Measurements from ENCODE around the gene SDK1.

Gene SDK1

DNA sequence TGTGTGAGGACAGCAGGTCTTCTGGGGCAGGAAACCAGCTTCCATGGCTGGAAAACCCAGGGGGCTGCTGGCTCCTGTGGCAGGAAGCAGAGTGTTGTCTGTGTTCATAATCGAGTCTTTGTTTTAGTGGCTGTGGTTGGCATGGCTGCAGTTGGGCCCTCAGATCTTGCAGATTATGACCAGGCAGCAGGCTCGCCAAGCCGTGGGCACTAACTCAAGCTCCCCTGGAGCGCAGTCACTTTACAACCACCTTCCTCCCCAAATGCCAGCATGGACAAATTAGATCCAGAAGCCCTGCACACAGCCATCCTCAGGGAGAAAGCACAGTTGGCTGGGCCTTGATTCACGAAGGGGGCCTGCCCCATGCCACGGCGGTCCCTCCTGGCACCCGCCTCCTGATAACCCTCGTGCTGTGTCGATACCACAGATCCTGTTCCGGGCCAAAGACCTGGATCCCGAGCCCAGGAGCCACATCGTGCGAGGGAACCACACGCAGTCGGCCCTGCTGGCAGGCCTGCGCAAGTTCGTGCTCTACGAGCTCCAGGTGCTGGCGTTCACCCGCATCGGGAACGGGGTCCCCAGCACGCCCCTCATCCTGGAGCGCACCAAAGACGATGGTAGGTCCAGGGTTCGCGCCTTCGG lies 828.5 kb downstream of the SDK1 start:
- DNase-seq, result no peak

GRCh38 chr7:4131063-4131462 lies 830.0 kb downstream of the SDK1 start:
- no peak for DNase-seq

GRCh38 chr7:4132221-4132620 lies 831.2 kb downstream of the SDK1 start:
- DNase-seq, result no peak

DNA sequence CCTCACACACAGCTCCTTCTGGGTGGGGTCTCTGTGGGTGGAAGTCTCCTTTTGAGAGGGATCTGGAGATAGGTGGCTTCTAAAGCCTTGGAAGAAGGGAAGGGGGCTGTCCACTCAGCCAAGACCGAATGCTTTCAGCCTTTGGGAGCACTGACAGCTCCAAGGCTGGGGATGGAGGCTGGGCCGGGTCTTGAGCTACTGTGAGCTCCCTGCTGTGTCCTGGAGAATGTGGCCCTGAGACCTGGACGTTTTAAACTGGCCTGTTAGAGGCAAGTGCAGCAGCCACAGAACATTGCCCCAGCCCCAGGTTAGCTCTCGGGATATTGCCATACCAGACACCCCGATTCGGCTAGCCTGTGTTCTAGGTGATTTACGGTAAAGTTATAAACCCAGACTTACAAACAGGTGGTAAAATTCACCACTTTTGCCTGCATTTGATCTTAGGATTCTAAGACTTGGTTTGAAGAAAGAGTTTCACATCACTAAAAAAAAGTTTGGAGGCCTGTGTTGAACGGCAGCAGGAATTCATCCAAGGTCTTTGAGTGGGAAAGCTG lies 832.5 kb downstream of the SDK1 start:
- DNase-seq, result no peak

DNA sequence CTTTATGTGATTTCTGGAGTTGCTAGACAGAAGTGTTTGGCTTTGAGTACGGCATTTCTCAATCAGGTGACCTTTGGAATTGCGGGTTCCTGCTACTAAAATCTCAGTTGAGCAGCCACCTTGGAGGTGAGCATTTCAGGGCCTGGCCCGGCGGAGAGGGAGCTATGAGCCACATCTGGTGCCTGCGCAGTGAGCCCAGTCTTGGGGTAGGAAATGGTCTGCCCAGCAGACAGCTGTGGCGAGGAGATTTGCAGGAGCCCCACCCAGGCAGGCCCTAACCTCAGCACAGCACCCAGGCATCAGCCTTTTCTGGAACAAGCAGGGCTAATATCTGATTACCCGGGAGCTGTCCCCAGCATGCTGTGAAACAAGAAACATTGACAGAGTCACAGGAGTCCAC lies 833.2 kb downstream of the SDK1 start:
- DNase-seq, result no peak

DNA sequence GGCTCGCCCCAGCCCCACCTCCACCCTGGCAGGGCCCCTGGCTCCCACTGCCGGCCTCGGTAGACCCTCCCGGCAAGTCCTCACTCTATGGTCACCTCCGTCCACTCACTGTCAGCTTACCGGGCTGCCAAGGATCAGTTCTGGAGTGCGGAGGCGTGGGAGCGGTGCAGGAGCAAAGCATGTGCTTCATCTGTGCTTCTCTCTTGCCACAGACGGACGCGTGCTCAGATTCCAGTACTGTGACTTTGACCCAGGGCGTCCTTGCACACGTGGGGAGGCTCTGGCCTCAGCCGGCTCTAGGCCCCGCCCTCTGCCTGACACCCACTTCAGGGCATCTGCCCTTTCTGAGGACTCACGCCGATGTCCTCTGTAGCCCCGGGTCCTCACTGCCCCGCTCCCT lies 833.6 kb downstream of the SDK1 start:
- no peak for DNase-seq

- no peak for DNase-seq
Observed at GRCh38 chr7:4135301-4135700, 834.2 kb downstream of the SDK1 start.

- DNase-seq, result no peak
Observed at GRCh38 chr7:4136036-4136435, 835.0 kb downstream of the SDK1 start.

DNA sequence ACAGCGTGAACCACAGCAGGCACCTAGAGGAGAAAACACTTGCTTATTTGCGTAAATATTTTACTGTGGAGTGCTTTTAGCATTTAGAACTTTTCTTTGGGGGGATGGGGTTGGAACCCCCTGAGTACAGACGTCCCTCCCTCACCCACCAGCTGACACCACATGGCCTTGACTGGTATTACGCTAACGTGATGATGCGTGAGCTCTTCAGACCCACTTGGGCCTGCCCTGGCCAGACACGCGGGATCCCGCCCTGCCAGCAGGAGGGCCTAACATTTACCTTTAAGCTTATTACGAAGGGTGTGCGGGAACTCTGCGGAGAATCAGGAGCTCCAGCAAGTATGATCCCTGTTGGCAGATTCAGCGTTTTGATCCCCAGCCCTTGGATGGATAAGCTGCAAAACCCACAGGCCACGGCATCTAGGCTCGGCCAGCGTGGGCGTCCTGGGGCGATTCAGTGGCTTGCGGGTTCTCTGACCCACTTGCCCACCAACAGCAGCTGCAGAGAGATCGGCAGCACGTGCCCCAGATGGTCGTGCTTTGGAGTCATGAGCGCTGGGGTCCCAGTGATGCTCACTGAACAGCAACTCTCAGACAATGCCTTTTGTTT lies 835.6 kb downstream of the SDK1 start:
- DNase-seq, result no peak

- DNase-seq, result no peak
Observed at GRCh38 chr7:4137552-4137951, 836.5 kb downstream of the SDK1 start.

DNA sequence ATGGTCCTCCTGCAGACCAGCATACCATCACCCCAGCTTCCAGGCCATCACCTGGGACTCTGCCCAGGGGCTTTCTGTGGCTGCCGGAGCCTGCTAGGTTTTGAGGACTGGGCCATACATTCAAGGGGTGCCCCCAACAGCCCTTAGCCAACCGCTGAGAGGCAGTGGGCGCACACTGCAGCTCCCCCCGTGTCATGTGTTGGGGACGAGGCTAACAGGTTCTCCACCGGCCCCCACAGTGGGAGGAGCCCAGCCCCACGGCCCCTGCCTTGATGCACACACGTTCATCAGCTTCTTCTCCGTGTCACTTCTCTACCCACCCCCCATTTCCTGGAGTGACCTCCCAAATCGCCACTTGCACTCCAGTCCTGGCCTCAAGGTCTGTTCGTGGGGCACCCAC lies 837.8 kb downstream of the SDK1 start:
- DNase-seq, result no peak

- DNase-seq, result no peak
Observed at GRCh38 chr7:4139656-4140625, 838.9 kb downstream of the SDK1 start.

- DNase-seq, result no peak
Observed at GRCh38 chr7:4140933-4141332, 839.9 kb downstream of the SDK1 start.

DNA sequence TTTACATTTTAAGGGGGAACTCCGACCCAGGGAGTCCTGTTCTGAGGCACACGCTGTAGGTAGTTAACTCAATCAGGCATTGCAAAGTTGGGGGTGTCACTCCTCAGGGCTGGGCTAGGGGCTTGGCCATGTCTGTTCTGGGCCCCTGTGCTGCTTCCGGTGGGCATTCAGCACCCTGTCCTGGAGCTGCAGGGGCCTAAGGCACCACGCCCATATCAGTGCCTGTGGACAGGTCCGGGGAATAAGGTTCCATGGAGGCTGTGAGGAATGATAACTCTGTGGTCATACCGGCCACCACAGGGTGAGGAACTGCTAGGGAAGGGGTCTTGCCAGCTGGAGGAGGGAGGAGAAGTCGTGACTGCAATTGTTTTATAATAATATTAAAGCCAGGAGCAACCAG lies 842.0 kb downstream of the SDK1 start:
- DNase-seq, result no peak

DNA sequence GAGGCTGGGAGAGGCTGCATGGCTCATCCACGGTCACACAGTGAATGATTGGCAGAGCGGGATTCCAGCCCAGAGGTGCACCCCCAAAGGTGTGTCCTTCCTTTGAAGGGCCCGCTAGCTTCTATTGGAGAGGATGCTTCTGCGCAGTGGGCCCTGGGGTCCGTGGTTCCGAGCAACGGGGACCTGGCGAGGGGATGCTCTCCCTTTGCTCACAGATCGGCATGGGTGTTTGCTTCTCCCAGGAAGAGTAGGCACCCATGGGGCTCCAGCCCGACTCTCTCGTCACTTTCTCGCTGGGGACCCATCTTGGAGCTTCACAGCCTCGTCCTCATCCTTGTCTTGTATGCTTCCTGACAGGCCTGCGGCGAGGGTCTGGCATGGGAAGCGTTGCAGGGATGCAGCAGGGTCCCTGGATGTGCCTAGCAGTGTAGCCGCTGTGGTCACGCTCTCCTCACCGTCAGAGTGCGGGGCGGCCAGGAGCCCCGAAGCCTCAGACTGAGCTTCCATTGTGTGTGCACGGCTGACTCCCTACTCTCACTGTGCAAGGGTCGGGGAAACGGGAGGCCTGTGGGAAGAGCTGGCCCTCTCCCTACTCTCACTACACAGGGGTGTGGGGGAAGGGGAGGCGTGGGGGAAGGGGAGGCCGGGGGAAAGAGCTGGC lies 842.6 kb downstream of the SDK1 start:
- no peak for DNase-seq

GRCh38 chr7:4144172-4144701 lies 843.2 kb downstream of the SDK1 start:
- peak; percentile 30 for DNase-seq

GRCh38 chr7:4144811-4145510 lies 843.9 kb downstream of the SDK1 start:
- DNase-seq, result peak; percentile 88

DNA sequence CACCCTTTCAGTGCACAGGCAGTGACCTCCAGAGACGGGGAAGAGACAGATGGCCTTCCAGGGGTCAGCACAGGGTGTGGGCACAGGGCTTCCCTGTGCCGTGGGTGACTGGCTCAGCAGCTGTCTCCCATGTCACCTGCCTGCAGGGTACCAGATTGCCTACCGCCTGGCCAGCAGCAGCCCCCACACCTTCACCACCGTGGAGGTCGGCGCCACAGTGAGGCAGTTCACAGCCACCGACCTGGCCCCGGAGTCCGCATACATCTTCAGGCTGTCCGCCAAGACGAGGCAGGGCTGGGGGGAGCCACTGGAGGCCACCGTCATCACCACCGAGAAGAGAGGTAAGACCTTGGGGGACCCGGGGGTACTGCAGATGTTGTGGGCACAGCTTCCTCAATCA lies 844.5 kb downstream of the SDK1 start:
- DNase-seq, result no peak

DNA sequence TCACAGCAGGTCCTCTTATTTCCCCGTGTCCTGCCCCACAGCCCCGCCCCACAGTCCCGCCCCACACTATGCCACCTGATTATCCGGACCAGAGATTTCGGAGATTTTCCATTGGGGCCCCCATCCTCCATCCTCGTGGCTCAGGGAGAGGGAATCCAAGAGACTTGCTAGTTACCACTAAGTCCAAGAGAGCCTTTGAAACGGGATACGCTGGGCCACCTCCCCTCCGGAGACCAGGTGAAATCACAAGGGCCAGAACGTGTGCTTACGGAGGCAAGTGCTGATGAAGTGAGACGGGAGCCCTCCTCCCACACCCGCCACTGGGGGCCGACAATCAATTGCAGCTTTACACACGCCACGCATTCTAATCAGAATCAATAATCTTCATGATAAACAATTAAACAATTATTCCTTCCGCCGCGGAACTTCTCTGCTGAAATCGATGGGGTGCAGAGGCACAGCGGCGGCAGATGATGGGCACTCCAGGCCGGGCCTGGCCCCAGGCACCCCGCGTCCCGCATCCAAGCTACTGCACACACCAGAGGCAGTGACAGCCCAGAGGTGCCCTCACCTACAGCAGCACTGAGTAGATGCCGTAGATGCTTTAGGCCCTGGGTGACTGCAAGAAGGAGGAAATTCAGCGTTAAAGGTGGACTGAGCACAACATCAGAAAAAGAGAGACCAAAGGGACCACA lies 847.0 kb downstream of the SDK1 start:
- no peak for DNase-seq

GRCh38 chr7:4149236-4149635 lies 848.2 kb downstream of the SDK1 start:
- peak; percentile 11 for DNase-seq

- no peak for DNase-seq
Observed at GRCh38 chr7:4149645-4150044, 848.6 kb downstream of the SDK1 start.

All from right hindlimb (tissue), 1 donor.